HL-60 (cell line): Measurements from ENCODE around the gene GNA14.
"Not testable (repeated sequence)": the region's sequence is repeated elsewhere in the genome, so short reads cannot be mapped to it uniquely, and the experiment has no call there.

ENCODE experiments used
- CTCF ChIP-seq: IDR thresholded peaks from one replicate; pipeline ENCODE4 v1.5.1; 2011; ENCODE audit warnings: low read length, control low read depth, inconsistent platforms; ENCODE audit not compliant: insufficient read depth
- POLR2AphosphoS5 ChIP-seq: IDR thresholded peaks from 2 replicates; pipeline ENCODE4 v1.6.1; 2012; ENCODE audit warnings: low read depth

DNA sequence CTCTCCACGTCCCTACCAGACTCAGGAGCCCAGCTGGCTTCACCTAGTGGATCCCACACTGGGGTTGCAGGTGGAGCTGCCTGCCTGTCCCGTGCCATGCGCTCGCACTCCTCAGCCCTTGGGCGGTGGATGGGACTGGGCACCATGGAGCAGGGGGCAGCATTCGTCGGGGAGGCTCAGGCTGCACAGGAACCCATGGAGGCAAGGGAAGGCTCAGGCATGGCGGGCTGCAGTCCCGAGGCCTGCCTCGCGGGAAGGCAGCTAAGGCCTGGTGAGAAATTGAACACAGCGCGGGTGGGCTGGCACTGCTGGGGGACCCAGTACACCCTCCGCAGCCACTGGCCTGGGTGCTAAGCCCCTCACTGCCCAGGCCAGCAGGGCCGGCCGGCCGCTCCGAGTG is 157.8 kb downstream of the GNA14 start:
- TF ChIP-seq CTCF, POLR2AphosphoS5: not testable (repeated sequence)
